Measurements from ENCODE around the gene KCTD1.

Gene KCTD1

GRCh38 chr18:26524002-26524401, 24.4 kb downstream of the KCTD1 start:
- no peak for DNase-seq (ENCODE audit: low spot score)

- no peak for DNase-seq (ENCODE audit: low spot score)
Measured at GRCh38 chr18:26521617-26522016, 26.7 kb downstream of the KCTD1 start.

- DNase-seq (ENCODE audit: low spot score) = no peak
Measured at GRCh38 chr18:26520974-26521373, 27.4 kb downstream of the KCTD1 start.

GRCh38 chr18:26519114-26519513, 29.2 kb downstream of the KCTD1 start:
- DNase-seq (ENCODE audit: low spot score) = no peak

GRCh38 chr18:26516964-26517363, 31.4 kb downstream of the KCTD1 start:
- DNase-seq (ENCODE audit: low spot score) = no peak

- DNase-seq (ENCODE audit: low spot score) = no peak
Measured at GRCh38 chr18:26515643-26516487, 32.5 kb downstream of the KCTD1 start.

- DNase-seq (ENCODE audit: low spot score) = no peak
Measured at GRCh38 chr18:26511339-26512071, 36.8 kb downstream of the KCTD1 start.

GRCh38 chr18:26510337-26510736, 38.0 kb downstream of the KCTD1 start:
- DNase-seq (ENCODE audit: low spot score) = no peak

GRCh38 chr18:26506012-26506411, 42.3 kb downstream of the KCTD1 start:
- no peak for DNase-seq (ENCODE audit: low spot score)

GRCh38 chr18:26504831-26505230, 43.5 kb downstream of the KCTD1 start:
- DNase-seq (ENCODE audit: low spot score) = no peak

GRCh38 chr18:26503382-26503781, 45.0 kb downstream of the KCTD1 start:
- DNase-seq (ENCODE audit: low spot score) = no peak

GRCh38 chr18:26502823-26503222, 45.5 kb downstream of the KCTD1 start:
- no peak for DNase-seq (ENCODE audit: low spot score)

- no peak for DNase-seq (ENCODE audit: low spot score)
Measured at GRCh38 chr18:26497866-26498265, 50.5 kb downstream of the KCTD1 start.

GRCh38 chr18:26496528-26496927, 51.8 kb downstream of the KCTD1 start:
- no peak for DNase-seq (ENCODE audit: low spot score)

- DNase-seq (ENCODE audit: low spot score) = no peak
Measured at GRCh38 chr18:26495287-26495686, 53.1 kb downstream of the KCTD1 start.

- no peak for DNase-seq (ENCODE audit: low spot score)
Measured at GRCh38 chr18:26493021-26493420, 55.3 kb downstream of the KCTD1 start.

GRCh38 chr18:26491194-26491816, 57.0 kb downstream of the KCTD1 start:
- DNase-seq (ENCODE audit: low spot score) = no peak

- no peak for DNase-seq (ENCODE audit: low spot score)
Measured at GRCh38 chr18:26489881-26490280, 58.5 kb downstream of the KCTD1 start.

GRCh38 chr18:26489191-26489590, 59.2 kb downstream of the KCTD1 start:
- no peak for DNase-seq (ENCODE audit: low spot score)

GRCh38 chr18:26488417-26489009, 59.8 kb downstream of the KCTD1 start:
- DNase-seq (ENCODE audit: low spot score) = no peak

GRCh38 chr18:26487437-26487836, 60.9 kb downstream of the KCTD1 start:
- peak; percentile 37 for DNase-seq (ENCODE audit: low spot score)

GRCh38 chr18:26483633-26484032, 64.7 kb downstream of the KCTD1 start:
- DNase-seq (ENCODE audit: low spot score) = no peak

GRCh38 chr18:26482569-26482968, 65.8 kb downstream of the KCTD1 start:
- peak; percentile 28 for DNase-seq (ENCODE audit: low spot score)

All from HuH-7 (cell line).